Kasumi-1 (cell line): Measurements from ENCODE around the gene GGCT.
"Not testable (repeated sequence)": the region's sequence is repeated elsewhere in the genome, so short reads cannot be mapped to it uniquely, and the experiment has no call there.

Experiments used
- DNase-seq, 2 experiments: peaks; one replicate each; lab custom pipeline; 2025; lab: John Stamatoyannopoulos, UW

Gene GGCT, protein sequence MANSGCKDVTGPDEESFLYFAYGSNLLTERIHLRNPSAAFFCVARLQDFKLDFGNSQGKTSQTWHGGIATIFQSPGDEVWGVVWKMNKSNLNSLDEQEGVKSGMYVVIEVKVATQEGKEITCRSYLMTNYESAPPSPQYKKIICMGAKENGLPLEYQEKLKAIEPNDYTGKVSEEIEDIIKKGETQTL

DNA sequence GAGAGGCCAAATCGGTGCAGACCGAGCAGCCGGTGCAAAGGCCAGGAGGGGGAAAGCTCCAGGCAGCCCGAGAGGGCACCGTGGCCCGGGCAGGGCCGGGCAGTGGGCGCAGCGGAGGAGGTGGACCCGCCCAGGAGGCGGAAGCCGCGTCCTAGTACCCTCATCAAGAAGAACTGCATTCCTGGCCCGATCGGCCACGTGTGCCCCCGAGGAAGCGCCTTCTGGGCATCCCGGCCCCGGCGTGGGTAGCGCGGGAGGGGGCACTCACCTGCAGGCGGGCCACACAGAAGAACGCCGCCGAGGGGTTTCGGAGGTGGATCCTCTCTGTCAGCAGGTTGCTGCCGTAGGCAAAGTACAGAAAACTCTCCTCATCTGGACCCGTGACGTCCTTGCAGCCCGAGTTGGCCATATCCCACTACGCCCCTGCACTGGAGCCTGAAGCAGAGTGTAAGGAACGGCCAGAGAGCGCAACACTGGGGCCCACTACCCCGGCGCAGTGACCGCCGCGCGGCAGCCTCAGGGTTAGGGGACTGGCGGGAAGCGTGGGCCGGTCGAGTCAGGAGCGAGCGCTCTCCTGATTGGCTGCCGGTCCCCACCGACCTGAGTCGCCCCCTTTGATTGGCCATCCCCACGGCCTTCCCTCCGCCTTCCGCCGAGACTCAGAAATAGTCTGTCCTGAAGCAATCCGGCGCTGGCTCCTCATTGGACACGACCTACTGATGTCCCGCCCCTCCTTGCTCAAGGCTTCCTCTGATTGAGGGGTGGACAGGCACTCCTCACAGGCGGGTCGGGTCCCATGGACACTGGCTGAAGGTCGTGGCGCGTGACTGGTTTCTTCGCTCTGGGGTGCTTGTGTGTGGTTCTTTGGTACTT lies at the start of gene GGCT:
TSS of gene GGCT (minus strand) at position 529 of the 873 bp plus-strand sequence. CDS start at position 409, 120 bp downstream.
- DNase-seq, result peak; percentile 100

DNA sequence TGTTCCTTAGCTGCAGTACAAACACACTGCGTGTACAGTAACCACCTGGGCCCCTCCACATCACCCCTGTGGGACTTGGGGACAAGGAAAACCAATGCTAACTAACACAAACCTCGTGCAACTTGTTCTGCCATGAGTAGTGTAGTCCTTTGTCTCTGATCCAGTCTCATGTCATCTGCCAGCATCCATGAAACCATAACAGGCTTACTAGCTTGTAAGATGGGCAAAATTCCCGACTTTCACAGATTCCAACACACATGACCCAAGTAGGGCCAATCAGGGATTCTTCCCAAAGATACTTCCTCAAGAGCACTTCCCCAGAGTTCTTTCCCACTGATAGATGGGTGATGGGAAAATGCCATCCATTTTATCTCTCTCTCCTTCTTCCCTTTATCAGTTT lies 48.9 kb upstream of the GGCT start:
- DNase-seq, result no peak

DNA sequence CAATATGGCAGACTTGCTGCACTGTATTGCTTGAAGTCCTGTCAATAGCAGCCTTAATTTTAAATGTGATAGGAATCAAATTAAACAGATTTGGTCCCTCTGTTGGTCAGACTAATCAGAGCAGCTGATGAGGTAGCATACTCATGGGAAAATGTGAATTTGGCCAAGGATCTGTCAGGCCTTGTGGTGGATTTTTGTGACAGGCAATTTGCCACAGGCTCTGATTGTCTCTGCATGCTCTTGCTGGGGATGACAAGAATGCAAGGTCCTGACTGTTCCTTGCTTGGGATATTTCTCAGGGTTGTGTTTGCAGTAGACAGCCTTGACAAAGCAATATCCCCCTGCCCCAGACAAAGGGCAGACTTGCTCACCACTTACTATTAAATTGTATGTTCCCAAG lies 48.5 kb upstream of the GGCT start:
- DNase-seq, result no peak

DNA sequence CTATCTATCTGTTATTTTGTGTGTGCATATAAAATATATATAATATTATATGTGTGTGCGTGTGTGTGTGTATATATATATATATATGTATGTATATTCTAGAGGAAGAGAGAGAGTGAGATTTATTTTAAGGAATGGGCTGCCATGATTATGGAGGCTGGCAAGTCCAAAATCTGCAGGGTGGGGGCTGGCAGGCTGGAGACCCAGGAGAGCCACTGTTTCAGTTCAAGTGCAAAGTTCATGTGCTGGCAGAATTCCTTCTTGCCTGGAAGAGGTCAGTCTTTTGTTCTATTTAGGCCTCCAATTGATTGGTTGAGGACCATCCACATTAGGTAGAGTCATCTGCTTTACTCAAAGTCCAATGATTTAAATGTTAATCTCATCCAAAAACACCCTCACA lies 47.7 kb upstream of the GGCT start:
- no peak for DNase-seq

DNA sequence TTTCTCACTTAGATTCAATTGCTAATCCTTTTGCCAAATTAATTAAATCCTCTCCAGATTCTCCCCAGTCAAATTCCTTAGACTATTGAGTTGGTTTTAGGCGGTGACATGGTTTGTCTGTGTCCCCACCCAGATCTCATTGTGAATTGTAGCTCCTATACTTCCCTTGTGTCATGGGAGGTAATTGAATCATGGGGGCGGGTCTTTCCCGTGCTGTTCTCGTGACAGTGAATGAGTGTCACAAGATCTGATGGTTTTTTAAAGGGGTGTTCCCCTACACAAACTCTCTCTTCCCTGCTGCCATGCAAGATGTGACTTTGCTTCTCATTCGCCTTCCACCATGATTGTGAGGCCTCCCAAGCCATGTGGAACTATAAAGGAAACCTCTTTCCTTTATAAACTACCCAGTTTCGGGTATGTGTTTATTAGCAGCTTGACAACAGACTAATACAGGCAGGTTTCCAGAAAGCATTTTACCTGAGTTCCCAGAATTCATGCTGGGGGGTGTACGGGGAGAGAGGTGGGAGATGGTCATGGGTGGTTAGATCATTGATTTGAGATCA lies 45.4 kb upstream of the GGCT start:
- no peak for DNase-seq

DNA sequence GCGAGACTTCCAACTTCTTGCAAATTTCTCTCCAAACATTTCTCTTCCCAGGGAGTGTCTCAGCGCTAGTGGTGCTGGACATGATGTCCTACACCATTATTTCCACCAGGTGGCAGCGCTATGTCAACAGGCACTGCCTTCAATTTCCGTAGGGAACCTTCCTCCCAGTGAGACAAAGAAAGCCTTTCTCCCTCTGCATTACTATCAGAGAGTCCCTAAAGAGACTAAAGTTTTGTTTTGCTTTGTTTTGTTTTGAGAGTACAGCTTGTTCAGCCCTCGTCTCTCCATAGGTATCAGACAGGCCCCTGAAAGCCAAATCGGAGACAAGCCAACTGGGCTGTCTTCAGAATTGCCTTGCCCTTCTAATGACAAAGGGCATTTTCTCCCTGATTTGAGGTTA lies 44.2 kb upstream of the GGCT start:
- DNase-seq, result peak; percentile 86 to 89

DNA sequence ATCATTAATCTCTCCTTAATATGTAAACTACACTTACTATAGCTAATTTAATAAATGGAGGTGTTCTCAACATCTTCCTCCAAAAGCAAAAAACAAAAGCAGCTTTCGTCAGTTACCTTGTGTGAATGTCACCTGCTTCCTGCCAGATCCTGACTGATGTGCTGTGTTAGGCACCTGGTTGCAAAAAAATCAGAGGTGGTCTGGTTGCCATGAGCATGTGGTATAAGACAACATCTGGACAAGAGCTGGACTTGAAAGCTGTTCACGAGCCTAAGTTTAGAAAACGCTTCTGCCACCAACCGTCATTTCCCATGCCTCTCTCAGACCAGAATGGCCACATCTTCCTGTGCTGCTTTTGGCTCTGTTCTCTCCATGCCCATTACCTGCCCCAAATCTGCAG lies 42.0 kb upstream of the GGCT start:
- no peak for DNase-seq

DNA sequence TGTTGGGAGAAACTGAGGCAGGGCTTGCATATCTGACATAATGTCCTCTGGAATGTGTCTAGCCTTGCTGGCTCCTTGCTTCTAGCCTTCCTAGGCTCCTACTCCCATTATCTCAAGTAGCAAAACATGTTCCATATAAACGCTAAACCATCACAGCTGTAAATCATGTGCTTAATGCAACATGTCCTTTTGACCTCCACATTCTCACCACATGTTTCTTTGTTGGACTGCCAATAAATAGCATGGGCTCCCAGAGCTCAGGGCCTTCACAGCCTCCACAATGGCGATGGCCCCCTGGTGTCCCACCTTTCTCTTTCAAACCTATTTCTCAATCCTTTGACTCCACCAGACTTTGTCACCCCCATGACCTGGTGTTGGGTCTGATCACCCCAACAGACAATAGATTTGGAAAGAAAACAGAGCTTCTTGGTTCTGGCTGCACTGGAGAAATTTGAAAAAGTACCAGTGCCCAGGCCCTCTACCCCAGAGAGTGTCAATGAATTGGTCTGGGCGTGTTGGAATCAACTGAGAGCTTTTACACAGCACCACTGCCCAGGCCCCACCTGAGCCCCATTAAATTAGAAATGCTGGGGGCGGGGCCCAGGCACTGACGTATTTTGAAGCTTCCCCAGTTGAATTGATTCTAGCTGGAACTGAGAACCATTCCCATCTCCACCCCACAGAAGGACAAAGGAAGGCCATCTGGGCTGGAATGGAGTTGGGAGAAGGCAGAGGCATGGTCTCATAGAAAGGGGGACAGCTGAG lies 41.3 kb upstream of the GGCT start:
- DNase-seq, result no peak

DNA sequence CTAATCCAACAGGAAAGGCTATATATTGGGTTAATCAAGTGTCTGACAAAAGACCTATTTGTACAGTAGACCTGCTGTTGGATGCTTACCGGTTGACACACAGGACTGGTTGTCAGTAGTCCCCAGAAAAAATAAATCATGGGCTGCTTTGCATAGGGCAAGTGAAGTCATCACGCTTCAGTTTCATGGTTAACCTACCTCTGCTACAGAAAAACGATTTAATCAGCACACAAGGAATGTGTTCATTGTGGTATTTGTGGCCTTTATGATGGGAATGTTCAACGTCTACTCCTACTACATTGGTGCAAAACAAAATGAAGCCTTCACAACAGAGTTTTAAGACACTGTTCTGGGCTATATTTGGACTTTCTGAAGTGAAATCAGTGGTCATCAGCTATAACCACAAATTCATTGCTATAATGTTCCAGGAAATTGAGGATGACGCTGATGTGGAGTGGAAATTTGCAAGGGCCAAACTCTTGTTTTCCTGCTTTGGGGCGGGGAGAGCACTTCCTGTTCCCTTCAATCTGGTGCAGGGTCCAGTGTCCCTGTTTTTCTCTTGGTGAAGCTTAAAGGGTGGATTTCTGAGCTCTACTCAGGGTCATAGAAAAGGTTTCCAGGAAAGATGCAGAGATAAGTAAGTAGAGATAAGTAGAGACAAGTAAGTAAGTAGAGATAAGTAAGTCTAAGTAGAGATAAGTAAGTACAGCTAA lies 39.3 kb upstream of the GGCT start:
- no peak for DNase-seq

DNA sequence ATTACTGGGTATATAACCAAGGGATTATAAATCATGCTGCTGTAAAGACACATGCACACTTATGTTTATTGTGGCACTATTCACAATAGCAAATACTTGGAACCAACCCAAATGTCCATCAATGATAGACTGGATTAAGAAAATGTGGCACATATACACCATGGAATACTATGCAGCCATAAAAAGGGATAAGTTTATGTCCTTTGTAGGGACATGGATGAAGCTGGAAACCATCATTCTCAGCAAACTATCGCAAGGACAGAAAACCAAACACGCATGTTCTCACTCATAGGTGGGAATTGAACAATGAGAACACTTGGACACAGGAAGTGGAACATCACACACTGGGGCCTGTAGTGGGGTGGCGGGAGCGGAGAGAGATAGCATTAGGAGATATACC lies 38.5 kb upstream of the GGCT start:
- not testable (repeated sequence) for DNase-seq

DNA sequence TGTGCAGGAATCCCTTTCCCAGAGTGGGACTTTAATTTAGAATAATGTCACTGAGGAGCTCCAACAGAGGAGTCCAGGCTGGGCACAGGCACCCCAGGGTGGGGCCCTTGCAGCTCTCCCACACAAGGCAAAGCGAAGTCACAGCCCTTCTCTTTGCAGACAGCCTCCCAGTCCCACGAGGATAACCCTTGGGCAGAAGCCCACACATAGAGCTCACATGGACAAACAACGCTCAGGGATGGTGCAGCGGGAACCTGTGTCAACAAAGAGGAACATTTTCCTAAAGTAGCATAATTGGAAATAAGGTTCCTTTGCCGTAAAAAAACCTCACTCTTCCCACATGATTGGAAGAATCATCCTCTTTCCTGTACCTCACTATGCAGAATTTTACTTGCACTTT lies 29.3 kb upstream of the GGCT start:
- DNase-seq, result no peak

DNA sequence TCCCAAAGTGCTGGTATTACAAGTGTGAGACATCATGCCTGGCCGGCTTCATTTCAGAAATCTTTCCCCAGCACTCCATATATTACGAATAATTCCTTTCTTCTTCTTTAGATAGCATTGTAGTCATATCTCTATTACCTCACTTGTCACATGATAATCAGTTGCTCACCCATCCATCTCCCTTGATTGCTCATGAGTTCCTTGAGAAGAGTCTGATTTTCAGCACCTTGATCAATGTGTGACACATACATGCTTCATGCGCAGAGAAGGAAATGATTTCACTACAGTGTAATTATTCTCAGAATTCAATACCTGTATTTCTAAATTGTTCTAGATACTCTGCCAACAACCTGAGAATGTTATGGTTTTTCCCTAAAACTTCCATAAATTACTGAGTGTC lies 26.7 kb upstream of the GGCT start:
- DNase-seq, result no peak

DNA sequence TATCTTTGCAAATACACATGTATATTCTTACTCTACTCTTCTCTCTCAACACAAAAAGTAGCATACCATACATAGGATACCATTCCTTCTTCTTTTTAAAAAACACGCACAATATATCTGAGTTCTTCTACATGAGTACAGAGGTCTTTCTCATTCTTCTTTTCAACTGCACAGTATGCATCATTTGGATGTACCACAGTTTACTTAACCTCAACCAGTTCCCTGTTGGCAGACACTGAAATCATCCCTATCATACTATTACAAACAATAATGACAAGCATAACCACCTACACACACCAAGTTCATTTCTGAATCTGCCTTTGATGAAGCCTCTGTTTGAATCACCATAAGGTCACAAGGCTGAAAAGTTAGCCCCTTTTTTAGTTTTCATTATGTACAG lies 25.7 kb upstream of the GGCT start:
- no peak for DNase-seq

DNA sequence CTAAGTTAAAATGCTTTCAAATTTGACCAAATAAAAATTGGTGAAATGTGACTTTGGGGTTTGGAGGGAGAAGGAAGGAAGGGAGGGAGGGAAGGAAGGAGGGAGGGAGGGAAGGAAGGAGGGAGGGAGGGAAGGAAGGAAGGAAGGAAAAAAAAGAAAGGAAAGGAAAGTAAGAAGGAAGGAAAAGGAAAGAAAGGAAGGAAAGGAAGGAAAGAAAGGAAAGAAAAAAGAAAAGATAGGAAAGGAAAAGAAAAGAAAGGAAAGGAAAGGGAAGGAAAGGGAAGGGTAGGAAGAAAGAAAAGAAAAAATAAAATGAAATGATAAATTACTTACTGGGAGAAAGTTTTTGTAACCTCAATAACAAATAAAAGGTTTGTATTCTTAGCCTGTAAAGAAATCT lies 24.1 kb upstream of the GGCT start:
- DNase-seq, result no peak

DNA sequence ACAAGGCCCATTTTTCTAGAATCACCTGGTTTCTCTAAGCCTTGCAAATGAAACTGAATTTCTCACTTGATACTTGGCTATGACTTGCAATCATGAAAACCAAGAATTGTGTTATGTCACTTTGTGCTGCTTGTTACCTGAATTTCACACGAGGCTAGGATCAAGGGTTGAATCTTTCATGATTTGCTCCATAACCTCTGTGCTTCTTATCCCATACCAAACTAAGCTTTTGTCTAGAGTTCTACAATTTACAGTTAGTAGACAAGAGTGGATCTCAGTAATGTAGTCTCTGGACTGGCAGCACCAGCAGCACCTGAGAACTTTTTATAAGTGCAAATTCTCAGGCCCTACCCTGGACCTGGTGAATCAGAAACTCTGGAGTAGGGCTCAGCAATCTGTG lies 22.7 kb upstream of the GGCT start:
- DNase-seq, result not testable (repeated sequence)

DNA sequence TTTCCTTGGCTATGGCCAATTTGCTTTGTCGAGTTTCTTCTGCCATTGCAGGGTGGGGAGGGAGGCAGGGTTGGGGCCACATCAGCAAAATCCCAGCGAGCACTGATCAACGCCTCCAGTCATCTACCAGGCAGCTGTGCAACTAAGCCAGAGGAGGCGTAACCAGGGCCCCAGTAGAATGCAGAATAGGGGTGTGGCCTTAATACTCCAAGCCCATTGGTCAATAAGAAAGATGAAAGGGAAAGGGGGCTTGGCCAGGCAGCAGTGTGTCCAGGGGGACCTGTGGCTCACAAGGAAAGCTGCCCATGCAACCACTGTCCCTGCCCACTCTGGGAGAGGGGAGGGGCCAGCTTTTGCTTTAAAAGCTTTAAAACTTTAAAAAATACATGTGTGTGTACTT lies 21.5 kb upstream of the GGCT start:
- no peak for DNase-seq

DNA sequence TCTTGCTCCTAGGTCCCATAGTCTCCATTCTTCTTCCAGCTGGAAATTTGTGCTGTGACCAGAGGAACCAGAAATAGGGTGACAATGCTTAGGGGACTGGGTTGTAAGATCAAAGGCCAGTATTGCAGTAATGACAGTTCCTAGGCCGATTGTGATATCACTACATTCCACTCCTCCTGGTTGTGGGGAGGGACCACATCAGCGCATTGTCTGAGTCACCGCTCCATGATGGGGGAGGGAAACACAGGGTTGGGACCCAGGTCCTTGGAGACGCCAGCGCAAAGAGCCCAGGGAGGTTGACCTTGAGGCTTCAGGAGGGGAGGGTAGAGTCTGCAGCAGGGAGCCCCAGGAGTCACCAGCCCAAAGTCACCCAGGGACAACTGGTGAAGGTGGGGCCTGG lies 20.8 kb upstream of the GGCT start:
- DNase-seq, result no peak

DNA sequence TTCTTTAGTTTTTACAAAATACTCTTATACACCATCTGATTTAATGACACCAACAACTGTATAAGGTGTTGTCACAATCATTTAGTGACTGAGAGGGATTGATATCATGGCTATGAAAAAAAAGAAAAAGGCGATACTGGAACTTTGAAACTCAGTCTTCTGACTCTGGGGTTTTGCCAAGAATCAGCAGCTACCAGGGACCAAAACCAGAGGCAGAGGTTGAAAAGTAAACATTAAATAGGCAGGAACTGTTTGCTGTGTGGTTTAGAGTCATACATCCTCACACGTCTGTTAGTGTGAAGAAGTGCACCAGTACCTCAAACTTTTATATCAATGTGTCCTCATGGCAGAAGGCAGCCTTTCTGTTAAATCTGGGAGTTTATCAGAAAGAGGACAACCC lies 19.9 kb upstream of the GGCT start:
- DNase-seq, result no peak

DNA sequence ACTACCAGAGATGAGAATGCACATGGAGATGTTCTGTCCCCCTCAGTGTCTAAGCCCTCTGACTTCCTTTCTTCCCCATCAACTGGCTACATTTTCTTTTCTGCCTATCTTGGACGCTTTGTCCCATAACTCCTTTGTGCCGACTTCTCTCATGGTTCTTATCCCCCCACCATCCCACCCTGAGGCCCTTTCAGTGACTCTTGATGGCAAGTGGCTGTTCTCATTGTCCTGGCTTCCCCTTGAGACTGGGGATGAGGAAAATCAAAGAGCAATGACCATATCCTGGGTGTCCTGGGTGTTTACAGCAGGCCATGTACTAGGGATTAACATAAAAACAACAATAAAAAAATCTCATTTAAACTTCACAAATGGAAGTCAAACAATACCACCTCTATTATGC lies 18.8 kb upstream of the GGCT start:
- no peak for DNase-seq

DNA sequence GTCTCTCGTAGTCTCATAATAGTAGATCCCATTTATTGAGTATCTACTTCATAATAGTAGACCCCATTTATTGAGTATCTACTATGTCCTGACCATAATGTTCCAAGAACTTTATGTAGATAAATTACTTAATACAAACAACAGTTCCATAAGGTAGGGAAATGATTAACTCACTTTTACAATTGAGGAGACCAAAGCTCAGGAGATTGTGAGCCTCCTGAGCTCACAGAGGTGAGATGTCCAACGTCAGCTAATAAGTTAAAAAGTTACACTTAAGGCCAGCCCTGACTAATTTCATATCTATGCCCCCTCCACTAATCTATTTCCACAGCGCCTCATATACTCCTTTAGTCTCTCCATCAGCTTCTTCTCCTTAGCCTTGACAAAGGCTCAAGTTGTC lies 17.5 kb upstream of the GGCT start:
- DNase-seq, result no peak

DNA sequence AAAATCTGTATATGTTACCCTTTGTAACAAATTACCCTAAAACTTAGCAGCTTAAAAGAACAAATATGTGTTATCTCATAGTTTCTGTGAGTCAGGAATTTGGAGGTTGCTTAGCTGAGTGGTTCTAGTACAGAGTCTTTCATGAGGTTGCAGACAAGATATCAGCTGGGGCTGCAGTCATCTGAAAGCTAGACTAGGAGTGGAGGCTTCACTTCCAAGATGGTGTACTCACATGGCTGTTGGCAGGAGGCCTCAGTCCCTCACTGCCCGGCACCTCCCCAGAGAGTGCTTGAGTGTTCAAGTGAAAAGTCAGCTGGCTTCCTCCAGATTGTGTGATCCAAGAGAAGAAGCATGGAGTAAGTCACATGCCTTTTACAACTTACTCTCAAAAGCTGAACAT lies 16.9 kb upstream of the GGCT start:
- no peak for DNase-seq

DNA sequence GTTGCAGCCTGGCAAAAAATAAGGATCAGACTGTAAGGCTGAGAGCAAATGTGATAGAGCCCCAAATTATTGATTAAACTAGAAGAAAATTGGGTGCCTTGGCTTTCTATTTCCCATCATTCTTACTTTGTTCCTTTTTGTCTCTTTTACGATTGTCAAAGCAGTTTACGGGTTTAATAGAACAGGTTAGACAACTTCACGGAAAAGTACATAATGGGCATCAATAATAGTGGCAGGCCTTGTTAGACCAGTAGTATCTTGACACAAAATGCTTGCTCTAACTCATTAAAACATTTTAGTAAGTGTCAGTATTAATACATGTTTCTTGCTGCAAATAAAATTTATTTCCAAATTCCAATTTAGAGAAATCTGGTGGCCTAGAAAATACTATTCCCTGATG lies 14.5 kb upstream of the GGCT start:
- DNase-seq, result no peak
